Measurements from ENCODE around the gene ARPIN. TPM values are rescaled to one million over a fixed set of nuclear protein-coding genes. Genes with fewer than 3 reads are reported as not detected.

The ARPIN gene
- total and polyA plus RNA-seq, 2 experiments from 2014 or later = 0.79 to 2.8 TPM

- H3K9me2 ChIP-seq (ENCODE audit: insufficient read depth) = no peaks in the 10 kb centered on the region
- Mint-ChIP-seq H3K27ac (no peak overlapping the region), H3K4me3 (no peak overlapping the region), H3K27me3 (ENCODE audit: insufficient read depth, low read depth, poor library complexity) (no peaks in the 10 kb centered on the region), H3K36me3 (ENCODE audit: low read depth) (peaks cover 27% of the 10 kb centered on the region; the same call in 2 of the 3 replicates), H3K4me1 (no peaks in the 10 kb centered on the region), H3K9me3 (no peaks in the 10 kb centered on the region)
- H3K4me2 ChIP-seq = no peak overlapping the region
- H4K20me1 ChIP-seq (replicated peaks; ENCODE audit: insufficient read depth) = no peaks in the 10 kb centered on the region
- no peak overlapping the region for H3K4me3 ChIP-seq
- H3K4me1 ChIP-seq (ENCODE audit: insufficient read depth) = no peaks in the 10 kb centered on the region
- no peaks in the 10 kb centered on the region for H3K79me2 ChIP-seq (replicated peaks; ENCODE audit: insufficient read depth)
- H3F3A ChIP-seq (replicated peaks; ENCODE audit: low read depth) = no peaks in the 10 kb centered on the region
- peaks cover 10% of the 10 kb centered on the region; the same call in 1 of the 2 replicates for H3K36me3 ChIP-seq (ENCODE audit: insufficient read depth)
- no peak for TF ChIP-seq ZNF462 (CRISPR knock-in tag; IDR thresholded peaks at IDR 0.05)
- TF ChIP-seq ETS1 (IDR thresholded peaks at IDR 0.05) = no peak
- TF ChIP-seq ZNF114 (CRISPR knock-in tag; IDR thresholded peaks at IDR 0.05) = no peak
- no peak for TF ChIP-seq EZH2 (IDR thresholded peaks at IDR 0.05; ENCODE audit: low read depth, unreplicated experiment)
- TF ChIP-seq EZH2phosphoT487 (IDR thresholded peaks at IDR 0.05; ENCODE audit: unreplicated experiment) = no peak
- TF ChIP-seq CTCF (conservative IDR thresholded peaks at IDR 0.05; ENCODE audit: low read depth in 2 of 2) = no peak
- no peak for TF ChIP-seq POLR2AphosphoS5 (IDR thresholded peaks at IDR 0.05; ENCODE audit: low read depth)
- H3K27ac ChIP-seq (ENCODE audit: low read depth) = no peak overlapping the region
- no peak overlapping the region for H2AFZ ChIP-seq
- no peak for DNase-seq (ENCODE audit: low spot score)
- no peak for ATAC-seq
- H3K27me3 ChIP-seq (ENCODE audit: insufficient read depth) = no peaks in the 10 kb centered on the region
Observed at GRCh38 chr15:89883518-89883917, 29.2 kb downstream of the ARPIN start.
